Activated CD4-positive, alpha-beta T cell treated with anti-CD3 and anti-CD28 coated beads, Interleukin-10, Interleukin-2, amounts not matched to agents 100 ng/mL and 50 ng/mL, durations not matched to agents 16 hours and 8 hours (primary cell): ENCODE measurements around the gene SLC2A10.

ENCODE experiments used
- DNase-seq: peaks from one replicate; pipeline ENCODE4 v3.0.0-alpha.2; 2020

SLC2A10 gene

DNA sequence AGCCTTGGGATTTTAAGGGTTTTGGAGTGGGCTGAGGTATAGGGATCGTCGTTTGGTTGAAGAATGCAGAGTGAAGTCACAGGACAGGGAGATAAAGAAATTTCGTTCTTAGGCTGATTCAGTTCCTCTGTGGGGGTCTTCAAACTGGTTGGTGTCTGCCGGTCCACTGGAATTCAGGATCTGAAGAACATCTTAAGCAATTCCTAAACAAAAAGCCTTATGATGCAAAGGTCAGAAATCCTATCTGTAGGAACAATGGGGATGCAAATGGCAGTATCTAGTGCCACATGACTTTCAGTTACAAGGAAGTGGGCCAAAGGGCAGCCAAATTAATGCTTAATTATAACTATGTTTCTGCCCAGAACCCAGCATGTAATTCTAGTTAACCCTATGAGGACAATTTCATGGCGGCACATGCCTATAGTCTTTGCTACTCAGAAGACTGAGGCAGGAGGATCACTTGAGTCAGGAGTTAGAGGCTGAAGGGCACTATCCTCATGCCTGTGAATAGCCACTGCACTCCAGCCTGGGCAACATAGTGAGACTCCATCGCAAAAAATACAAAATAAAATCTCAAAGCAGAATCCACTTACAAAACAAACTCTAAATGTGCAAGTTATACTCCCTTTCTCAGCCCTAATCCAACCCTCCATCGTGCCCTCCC is 4.6 kb upstream of the SLC2A10 start:
- no peak for DNase-seq

GRCh38 chr20:46705378-46705729 is 4.1 kb upstream of the SLC2A10 start:
- DNase-seq: no peak

DNA sequence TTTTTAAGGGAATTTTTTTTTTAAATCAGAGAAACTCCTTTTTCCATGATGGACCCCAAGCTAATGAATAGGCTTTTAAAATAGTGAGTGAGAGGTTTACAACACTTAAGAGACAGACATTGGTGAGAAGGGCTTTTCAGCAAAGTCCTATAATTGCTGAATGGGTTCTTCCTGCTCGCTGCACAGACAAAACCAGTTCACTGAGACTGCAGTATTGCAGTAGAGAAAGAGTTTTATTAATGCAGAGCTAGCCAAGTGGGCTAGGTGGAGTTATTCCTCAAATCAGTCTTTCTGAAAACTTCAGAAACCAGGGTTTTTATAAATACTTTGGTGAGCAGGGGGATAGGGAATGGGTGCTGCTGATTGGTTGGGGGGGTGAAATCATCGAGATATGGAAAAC is 3.2 kb upstream of the SLC2A10 start:
- no peak for DNase-seq

- DNase-seq: no peak
Measured at GRCh38 chr20:46708172-46708860, 1.1 kb upstream of the SLC2A10 start.

DNA sequence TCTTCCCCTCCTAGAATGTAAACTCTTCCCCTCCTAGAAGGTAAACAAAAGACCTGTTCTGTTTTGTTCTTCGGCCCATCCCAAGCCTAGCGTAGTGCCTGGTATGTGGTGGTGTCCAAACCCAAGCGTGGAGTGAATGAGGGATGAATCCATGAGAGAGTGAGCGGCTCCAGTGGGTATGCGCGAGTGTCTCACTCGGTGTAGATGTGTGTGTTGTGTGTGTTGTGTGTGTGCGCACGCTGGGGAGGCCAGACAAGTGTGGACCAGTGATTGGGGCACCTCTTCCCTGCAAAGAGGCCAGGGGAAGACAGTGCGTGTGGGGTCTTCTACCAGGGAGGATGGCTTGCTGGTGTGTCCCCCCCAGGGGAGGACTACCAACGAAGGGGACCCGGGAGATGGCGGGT is 392 bp upstream of the SLC2A10 start:
- DNase-seq: no peak

GRCh38 chr20:46710153-46710913 is 884 bp downstream of the SLC2A10 start:
- no peak for DNase-seq

DNA sequence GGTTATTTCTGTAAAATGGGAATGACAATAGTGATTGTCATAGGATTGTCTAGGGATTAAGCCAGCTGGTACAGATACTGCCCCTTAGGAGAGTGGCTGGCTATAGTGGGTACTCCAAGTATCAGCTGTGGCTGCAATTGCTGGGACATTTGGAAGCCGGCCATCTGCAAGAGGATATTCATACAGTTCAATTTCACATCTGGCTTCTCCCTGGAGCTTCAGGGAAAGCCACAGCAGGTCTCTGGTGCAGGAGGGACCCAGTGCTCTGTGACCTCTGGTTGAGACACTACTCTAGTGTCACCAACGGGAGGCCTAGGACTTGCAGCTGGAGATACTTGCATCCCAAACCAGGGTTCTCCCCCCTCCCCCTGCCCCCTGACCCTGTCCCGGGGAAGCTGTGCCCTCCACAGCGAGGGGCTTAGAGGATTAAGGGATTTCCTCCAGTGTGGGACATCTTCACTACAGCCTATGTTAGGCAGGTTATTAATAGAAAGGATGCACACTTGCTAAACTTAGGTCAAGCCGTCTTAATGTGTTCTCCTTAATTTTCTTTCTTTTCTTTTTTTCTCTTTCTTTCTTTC is 2.7 kb downstream of the SLC2A10 start:
- DNase-seq: no peak

DNA sequence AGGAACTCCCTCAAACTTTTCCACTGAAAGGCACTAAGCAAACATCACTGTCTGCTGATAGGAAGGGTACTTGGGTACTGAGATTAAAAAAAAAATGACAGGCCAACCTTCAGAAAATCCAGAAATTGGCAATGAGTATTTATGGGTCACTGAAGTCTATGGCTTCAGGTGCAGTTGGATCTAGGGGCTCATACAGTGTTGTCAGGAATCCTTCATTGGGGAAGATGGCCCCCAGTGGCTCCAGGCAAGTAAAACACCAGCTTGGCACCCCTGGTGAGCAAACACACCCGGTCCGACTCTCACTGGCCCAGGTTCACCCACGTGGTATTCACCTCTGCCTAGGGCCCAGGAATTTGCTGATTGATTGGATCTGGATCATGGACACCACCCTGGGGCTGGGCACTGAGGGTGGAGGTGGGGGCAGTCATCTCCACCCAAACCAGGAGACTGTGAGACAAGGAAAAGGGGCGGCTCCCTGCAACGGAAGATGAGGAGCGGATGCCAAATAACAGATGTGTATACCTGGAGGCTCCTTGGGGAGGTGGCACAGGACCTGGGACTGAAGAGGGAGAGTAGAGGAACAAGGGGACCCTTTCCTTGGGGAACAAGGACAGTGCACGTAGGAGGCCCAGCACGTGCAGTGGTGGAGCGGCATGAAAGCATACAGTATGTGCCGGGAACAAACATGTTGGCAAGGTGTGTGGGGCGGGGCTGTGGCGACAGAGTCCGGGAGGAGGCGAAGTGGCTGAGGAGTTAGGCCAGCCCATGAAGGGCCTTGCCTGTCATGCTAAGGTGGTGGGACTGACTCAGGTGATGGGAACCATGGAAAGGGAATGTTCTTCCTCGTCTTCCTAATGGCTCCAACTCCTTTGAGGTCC is 4.7 kb downstream of the SLC2A10 start:
- no peak for DNase-seq

DNA sequence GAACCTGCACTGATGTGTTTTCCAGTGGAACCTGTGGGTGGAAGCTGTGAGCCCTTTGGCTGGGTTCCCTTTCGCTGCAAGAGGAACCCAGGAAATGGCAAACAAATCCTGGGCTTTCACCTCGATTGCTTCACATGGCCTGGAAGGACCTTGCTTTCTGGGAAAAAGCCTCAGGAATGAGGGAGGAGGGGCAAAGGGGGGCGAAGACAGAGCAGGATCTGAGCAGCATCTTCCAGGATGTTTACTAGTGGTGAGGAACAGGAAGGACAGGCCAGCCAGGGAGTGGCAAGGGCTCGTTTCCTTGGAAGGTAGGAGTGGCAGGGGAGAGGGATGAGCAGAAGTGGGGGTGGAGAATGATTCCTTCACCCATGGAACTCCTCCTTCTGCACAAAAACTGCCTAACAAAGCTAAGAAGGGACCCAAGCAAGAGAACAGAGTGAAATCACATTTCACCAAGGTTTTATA is 5.9 kb downstream of the SLC2A10 start:
- no peak for DNase-seq

- DNase-seq: no peak
Measured at GRCh38 chr20:46717818-46718541, 8.5 kb downstream of the SLC2A10 start.

GRCh38 chr20:46720019-46720418 is 10.6 kb downstream of the SLC2A10 start:
- DNase-seq: no peak

DNA sequence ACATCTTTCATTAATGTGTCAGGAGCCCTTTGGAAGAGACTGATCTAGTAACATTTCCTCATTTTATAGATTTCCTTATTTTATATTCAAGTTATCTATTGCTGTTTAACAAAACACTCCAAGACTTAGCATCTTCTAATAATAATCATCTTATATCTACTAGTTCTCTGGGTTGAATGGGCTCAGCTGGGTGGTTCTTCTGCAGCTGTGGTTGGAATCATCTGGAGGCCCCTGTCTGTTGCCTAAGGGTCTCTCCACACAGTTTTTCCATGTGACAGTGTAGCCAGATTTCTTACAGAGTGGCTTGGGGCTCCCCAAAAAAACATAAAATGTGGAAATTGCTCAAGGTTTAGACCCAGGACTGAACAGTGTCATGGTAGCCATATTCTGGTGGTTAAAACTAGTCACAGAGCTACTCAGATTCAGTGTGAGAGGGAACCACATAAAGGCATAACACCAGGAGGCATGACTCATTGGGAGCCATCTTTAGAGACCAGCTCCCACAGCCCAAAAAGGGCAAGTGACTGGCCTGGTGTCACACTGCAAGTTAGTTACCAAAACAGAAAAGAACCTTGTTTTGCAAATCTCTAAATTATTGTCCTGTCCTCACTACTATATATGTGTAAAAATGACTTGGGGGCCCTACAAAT is 11.5 kb downstream of the SLC2A10 start:
- no peak for DNase-seq

- no peak for DNase-seq
Measured at GRCh38 chr20:46721476-46721875, 12.0 kb downstream of the SLC2A10 start.

DNA sequence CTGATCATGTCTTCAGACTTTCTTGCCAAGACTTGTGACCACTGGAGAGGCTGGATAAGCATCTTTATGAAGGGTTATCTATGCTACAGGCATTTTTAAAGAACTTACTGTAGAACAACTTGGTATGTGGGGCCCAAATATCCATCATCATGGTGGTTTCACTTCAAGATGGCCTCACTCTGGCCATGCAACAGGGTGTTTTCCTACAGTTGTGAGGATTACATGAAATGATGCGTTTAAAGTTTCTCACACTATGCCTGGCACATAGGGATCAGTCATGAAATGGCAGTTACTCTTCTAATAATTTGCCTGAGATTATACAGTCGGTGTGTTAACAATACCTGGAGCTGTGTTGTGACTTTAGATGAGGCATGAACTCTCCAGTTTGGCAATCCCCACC is 13.0 kb downstream of the SLC2A10 start:
- no peak for DNase-seq

DNA sequence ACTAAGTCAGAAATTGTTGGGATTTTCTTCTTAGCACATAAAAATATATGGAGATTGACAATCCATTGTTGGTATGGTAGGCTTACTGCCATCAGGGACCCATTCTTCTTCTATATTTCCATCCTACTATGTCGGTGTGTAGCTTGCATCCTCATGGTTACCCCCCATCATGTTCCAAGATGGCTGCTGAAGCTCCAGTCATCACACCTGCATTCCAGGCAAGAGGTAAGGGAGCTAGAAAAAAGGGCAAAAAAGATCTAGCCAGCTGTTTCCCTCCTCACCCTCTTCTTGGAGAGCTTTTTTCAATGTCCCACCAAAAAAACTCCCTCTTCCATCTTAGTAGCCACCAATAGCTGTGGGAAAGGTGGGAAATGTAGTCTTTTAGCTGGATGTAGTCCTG is 13.6 kb downstream of the SLC2A10 start:
- DNase-seq: no peak

DNA sequence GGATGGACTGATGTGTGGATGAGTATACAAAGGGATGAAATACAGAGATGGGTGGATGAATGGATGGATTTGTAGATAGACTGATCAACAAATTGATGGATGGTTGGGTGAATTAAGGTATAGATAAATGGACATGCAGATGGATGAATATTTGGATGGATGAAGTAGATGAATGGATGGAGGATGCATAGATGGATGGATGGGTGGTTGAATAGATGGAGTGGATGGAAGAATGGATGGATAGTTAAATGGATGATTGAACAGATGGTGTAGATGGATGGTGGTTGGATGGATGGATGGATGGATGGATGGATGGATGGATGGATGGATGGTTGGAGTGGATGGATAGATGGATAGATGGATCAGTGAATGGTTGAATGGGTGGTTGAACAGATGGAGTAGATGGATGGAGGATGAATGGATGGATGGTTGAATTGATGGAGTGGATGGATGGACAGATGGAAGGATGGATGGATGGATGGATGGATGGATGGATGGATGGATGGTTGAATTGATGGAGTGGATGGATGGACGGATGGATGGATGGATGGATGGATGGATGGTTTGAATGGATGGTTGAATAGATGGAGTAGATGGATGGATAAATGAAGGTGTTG is 15.0 kb downstream of the SLC2A10 start:
- no peak for DNase-seq

- no peak for DNase-seq
Measured at GRCh38 chr20:46725186-46726165, 16.0 kb downstream of the SLC2A10 start.

GRCh38 chr20:46731770-46732169 is 22.3 kb downstream of the SLC2A10 start:
- DNase-seq: no peak

- no peak for DNase-seq
Measured at GRCh38 chr20:46735436-46735835, 26.0 kb downstream of the SLC2A10 start.
